Activated CD8-positive, alpha-beta memory T cell treated with anti-CD3 and anti-CD28 coated beads for 48 hours (primary cell): Measurements from ENCODE around the gene NTM.
"Not testable (repeated sequence)": the region's sequence is repeated elsewhere in the genome, so short reads cannot be mapped to it uniquely, and the experiment has no call there.

ENCODE experiments used
- DNase-seq, 3 experiments: peaks; one replicate each; pipeline ENCODE4 v3.0.0-alpha.2; 2020; ENCODE audit warnings: low read depth in 2 of 3, low spot score in 2 of 3

Gene NTM

DNA sequence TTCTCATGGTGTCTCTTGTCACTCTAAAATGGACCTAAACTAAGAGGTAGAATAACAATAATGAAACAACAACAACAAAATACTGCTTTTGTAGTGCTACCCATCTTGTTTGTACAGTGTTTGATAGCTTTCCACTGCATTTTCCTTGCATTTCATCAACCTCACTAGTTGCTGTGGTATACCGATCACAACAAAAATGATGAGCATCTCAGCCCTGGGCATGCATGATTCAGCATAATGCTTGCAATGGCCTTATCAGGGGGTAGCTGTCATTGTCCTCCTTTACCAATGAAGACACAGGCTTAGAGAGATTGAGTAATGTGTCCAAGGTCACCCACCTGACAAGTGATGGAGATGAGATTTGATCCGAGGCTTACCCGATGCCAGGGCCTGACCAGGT lies 682.5 kb downstream of the NTM start:
- DNase-seq: no peak

DNA sequence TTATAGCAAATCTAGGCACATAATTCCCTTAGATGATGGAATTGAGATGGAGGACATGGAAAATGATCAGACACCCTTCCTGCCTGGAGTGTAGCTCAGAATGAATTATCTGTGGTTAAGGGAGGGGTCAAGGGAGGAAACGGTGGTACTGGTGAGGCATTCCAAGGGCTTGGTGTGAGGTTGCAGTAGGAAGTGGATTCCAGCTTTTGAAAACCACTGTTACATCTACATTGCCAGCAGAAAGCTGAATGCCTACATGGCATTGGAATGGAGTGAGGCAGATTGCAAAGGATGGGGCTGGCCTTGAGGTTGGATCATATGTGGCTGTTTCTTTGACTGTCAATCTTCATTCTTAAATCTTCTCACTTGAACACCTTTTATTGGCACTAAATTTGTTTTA lies 684.4 kb downstream of the NTM start:
- no peak for DNase-seq

- no peak for DNase-seq
Measured at GRCh38 chr11:132055296-132055695, 684.9 kb downstream of the NTM start.

DNA sequence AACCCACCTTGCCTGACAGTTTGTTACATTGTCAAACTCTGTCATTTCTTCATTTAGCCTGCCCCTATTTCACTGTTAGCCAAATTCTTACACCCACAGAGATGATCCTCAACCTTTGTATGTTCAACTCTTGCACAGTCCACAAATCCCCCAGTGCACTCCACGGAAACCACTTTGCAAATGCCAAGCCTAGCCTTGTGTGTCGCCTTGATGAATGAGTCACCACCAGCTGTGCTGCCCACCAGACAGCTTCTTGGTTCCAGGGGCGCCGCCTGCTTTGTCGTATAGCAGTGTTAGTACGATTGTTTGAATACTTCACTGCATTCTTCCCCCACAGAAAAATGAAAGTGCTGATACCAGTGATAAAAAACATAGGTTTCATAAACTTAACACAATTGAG lies 686.3 kb downstream of the NTM start:
- DNase-seq: no peak

- DNase-seq: no peak
Measured at GRCh38 chr11:132057266-132057665, 686.9 kb downstream of the NTM start.

DNA sequence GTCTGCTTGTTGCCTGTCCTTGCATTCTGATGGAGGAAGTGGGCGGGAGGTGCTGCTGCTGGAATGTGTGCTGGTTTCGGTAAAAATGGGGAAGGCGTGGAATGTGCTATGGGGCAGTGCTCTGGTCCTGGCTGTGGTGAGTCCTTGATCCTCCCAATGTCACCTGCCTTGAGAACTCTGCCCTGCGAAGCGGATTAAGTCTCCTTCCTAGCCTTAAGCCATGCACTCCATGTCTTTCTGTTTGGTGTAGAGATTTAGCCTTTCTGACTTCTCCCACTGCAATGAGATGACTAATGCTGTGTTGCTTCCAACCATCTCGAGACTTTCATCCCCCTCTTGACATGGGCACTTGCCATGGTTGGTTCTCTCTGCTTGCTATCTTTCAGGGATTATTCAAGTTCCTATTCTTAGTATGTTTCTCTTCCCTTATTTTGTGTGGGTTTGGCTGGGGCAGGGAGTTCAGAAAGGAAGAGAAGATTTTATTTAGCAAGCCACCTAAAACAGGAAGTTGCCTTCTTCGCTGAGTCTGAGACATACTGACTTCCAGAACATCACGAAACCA lies 687.9 kb downstream of the NTM start:
- no peak for DNase-seq

- DNase-seq: no peak
Measured at GRCh38 chr11:132060567-132060966, 690.2 kb downstream of the NTM start.

GRCh38 chr11:132062031-132062430 lies 691.6 kb downstream of the NTM start:
- no peak for DNase-seq

- DNase-seq: no peak
Measured at GRCh38 chr11:132062541-132062940, 692.1 kb downstream of the NTM start.

DNA sequence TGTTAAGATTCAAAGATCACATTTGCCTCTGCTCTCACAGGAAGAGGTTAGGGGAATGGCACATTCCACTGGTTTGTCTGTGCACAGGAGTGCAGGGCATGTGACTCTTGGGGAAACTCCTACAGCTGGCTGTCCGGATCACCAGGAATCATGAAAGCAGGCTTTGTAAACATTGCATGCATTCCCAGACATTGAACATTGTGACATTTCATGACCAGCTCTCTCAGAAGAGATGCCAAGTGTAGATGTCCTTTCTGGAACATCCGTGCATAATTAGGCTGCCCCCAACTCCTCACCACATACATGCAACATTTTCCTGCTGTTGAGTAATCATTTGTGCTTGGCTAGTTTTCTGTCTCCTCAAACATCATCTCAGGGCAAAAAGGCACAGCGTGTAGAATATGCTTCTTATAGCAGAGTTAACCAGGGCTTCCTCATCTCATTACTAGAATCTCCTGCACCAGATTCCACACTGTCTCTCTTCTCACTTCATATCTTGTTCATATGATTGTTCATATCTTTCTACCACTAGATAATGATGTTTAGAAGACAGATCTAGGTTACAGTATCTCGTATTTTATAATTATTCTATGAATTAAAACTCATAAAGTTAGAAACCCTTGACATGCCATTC lies 694.7 kb downstream of the NTM start:
- no peak for DNase-seq

- DNase-seq: no peak
Measured at GRCh38 chr11:132068556-132068955, 698.1 kb downstream of the NTM start.

- DNase-seq: not testable (repeated sequence)
Measured at GRCh38 chr11:132069593-132069992, 699.2 kb downstream of the NTM start.

- not testable (repeated sequence) for DNase-seq
Measured at GRCh38 chr11:132070907-132071306, 700.5 kb downstream of the NTM start.

- no peak for DNase-seq
Measured at GRCh38 chr11:132072044-132072857, 701.8 kb downstream of the NTM start.

DNA sequence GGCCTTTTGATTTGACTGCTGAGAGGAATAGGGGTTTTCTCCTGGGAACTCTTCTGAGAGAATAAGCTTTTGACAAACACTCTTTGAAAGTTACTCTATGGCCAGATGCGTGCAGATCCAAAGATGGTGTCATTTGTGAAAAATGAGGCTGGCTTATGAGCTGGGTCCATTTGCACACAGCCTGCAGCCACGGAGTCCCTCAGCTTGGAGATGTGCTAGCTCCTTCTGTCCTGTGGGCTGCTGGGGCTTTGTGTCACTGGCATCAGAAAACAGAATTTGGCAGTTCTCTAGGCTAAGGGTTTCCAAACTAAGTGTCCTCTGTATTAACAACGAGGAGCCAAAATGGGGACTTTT lies 702.4 kb downstream of the NTM start:
- no peak for DNase-seq

DNA sequence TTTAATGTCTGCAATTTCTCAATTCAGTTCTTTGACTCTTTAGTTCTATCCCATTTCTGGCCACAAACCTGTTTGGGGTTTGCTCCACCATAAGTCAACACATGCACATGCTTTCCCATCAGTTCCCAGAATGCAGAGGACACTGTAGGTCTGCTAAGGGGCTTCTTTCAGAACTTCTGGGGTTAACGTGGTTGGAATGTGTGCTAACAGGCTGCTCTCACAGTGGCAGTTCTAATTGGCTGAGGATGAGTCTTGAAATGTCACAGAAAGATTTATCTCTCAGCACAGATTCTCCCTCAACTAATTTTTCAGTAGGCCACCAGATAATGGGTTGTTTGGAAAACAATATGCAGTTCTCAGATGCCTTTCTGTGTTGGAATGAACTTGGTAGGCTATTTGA lies 703.4 kb downstream of the NTM start:
- no peak for DNase-seq

GRCh38 chr11:132075447-132075846 lies 705.0 kb downstream of the NTM start:
- DNase-seq: no peak

GRCh38 chr11:132077416-132077815 lies 707.0 kb downstream of the NTM start:
- DNase-seq: no peak

DNA sequence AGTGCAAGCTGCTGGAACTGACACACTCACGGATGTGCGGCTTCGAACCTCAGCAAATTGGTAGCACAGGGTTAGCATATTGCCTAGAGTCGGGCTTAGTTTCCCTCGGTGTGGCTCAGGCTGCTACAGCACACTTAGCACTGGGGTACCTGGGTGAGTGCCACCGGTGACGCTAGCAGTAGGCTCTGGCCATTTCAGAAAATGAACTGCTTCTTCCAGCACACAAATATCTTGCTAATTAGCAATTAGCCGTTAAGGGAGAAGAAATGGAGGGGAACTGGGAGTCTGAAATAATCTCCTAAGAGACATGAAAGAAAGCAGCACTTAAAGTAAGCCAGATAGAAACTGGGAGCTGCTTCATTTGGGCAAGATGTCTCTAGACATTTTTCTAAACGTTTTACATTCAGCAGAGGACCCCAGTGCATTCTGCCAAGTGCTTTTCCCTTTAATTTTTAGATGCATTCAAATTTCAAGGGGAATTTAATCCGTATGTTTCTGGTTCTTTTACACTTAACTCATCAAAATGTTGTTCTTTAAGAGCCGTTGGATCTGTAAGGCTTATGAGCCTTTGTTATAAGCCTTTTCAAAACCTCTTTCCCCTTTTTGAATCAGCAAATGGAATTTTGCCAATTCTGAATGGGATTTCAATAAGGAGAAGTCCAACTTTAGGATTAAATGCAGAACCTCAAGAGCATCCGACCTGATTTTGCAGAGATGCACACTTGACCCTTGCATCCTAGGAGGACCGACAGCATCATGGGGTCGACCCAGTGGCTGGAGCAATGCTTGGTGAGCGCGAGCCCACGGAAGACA lies 708.1 kb downstream of the NTM start:
- no peak for DNase-seq

GRCh38 chr11:132080127-132080526 lies 709.7 kb downstream of the NTM start:
- no peak for DNase-seq

DNA sequence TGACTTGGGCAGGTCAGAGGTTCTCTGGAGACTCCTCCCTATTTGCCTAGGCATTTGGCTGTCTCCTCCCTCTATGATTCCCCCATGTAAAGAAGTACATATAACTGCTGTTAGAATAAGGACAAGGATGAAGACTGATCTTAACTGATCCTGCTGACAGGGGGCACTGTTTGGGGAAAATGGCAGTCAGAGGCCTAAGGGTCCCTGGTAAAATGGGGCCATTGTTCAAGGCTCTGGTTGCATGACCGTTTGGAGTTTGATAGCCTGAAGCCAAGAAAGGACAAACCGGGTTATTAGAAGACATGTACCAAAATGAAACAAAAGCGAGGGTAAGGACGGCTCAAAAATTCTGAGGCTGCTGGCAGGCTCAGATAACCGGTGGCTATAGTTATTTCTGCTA lies 712.2 kb downstream of the NTM start:
- DNase-seq: no peak

DNA sequence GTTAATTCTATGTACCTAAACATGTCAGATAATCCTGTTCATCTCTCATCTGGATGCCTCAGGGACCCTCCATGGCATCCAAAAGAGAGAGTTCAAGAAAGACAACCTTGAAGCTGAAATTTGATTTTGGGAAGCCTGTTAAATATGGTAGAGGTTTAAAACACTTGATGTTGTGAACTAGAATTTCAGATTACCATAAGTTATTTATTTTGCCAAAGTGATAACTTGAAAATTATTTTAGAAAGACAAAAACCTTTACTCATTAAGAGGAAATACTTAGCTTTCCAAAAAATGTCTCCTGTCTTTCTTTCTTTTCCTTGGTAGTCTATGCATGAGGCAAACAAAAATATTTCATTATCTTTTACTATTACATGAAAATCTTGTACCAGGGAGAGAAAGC lies 714.0 kb downstream of the NTM start:
- DNase-seq: no peak
